ENCODE measurements around the gene AP1S1.

AP1S1 gene

GRCh38 chr7:101159696-101160674, 5.7 kb downstream of the AP1S1 start:
- FAIRE-seq = no peak

- no peak for FAIRE-seq
These were observed 6.6 kb downstream of the AP1S1 start for GRCh38 chr7:101160910-101161309.

GRCh38 chr7:101161692-101162471, 7.6 kb downstream of the AP1S1 start:
- no peak for FAIRE-seq

- no peak for FAIRE-seq
These were observed 8.4 kb downstream of the AP1S1 start for GRCh38 chr7:101162551-101163278.

- FAIRE-seq = no peak
These were observed 9.2 kb downstream of the AP1S1 start for GRCh38 chr7:101163279-101164070.

- FAIRE-seq = no peak
These were observed 10.0 kb downstream of the AP1S1 start for GRCh38 chr7:101164071-101164840.

- FAIRE-seq = peak; percentile 81
These were observed 11.0 kb downstream of the AP1S1 start, which contains the start of gene VGF for GRCh38 chr7:101165075-101165957. Gene VGF (minus strand): TSS chr7:101165569. CDS start chr7:101164843, 726 bp downstream.

GRCh38 chr7:101165958-101166647, 11.8 kb downstream of the AP1S1 start:
- no peak for FAIRE-seq

- FAIRE-seq = no peak
These were observed 12.3 kb downstream of the AP1S1 start for GRCh38 chr7:101166648-101166908.

GRCh38 chr7:101166909-101167644, 12.8 kb downstream of the AP1S1 start:
- FAIRE-seq = no peak

GRCh38 chr7:101167645-101168411, 13.6 kb downstream of the AP1S1 start:
- FAIRE-seq = no peak

- FAIRE-seq = no peak
These were observed 14.3 kb downstream of the AP1S1 start for GRCh38 chr7:101168412-101169049.

GRCh38 chr7:101169110-101169837, 15.0 kb downstream of the AP1S1 start:
- FAIRE-seq = no peak

GRCh38 chr7:101169838-101170551, 15.7 kb downstream of the AP1S1 start:
- FAIRE-seq = no peak

GRCh38 chr7:101170617-101171441, 16.6 kb downstream of the AP1S1 start:
- FAIRE-seq = no peak
